ENCODE measurements around the gene ABCF1. TPM values are rescaled to one million over a fixed set of nuclear protein-coding genes. Genes with fewer than 3 reads are reported as not detected.
A peak's percentile ranks its signal among the peaks of the same experiment; 100 is the strongest.

The ABCF1 gene
- total RNA-seq, 1 donor from 2014 or later = 46.3 TPM

GRCh38 chr6:30541515-30542403 is 29.5 kb upstream of the ABCF1 start:
- Histone ChIP-seq H3K36me3 (ENCODE audit: control insufficient read depth, insufficient read depth, low read length) (peaks cover 1% of the 10 kb centered on the region), H3K27me3 (ENCODE audit: control insufficient read depth, insufficient read depth, low read length) (no peaks in the 10 kb centered on the region), H3K4me3 (ENCODE audit: low read depth, low read length) (peak overlapping the region; percentile 29)
- peak; percentile 99 for TF ChIP-seq CTCF (IDR thresholded peaks at IDR 0.05; ENCODE audit: insufficient read depth, low read length, poor library complexity, severe bottlenecking)
- no peak for DNase-seq (ENCODE audit: low read depth)

- Histone ChIP-seq H3K27me3 (ENCODE audit: control insufficient read depth, insufficient read depth, low read length) (no peaks in the 10 kb centered on the region), H3K4me3 (ENCODE audit: low read depth, low read length) (no peak overlapping the region), H3K36me3 (ENCODE audit: control insufficient read depth, insufficient read depth, low read length) (peaks cover 1% of the 10 kb centered on the region)
- DNase-seq (ENCODE audit: low read depth) = no peak
- no peak for TF ChIP-seq CTCF (IDR thresholded peaks at IDR 0.05; ENCODE audit: insufficient read depth, low read length, poor library complexity, severe bottlenecking)
Measured at GRCh38 chr6:30542404-30542725, 28.9 kb upstream of the ABCF1 start.

GRCh38 chr6:30542915-30543314 is 28.3 kb upstream of the ABCF1 start:
- no peak for TF ChIP-seq CTCF (IDR thresholded peaks at IDR 0.05; ENCODE audit: insufficient read depth, low read length, poor library complexity, severe bottlenecking)
- no peaks in the 10 kb centered on the region for H3K27me3 ChIP-seq (ENCODE audit: control insufficient read depth, insufficient read depth, low read length)
- H3K36me3 ChIP-seq (ENCODE audit: control insufficient read depth, insufficient read depth, low read length) = peaks cover 1% of the 10 kb centered on the region
- no peak overlapping the region for H3K4me3 ChIP-seq (ENCODE audit: low read depth, low read length)
- no peak for DNase-seq (ENCODE audit: low read depth)

- H3K27me3 ChIP-seq (ENCODE audit: control insufficient read depth, insufficient read depth, low read length) = no peaks in the 10 kb centered on the region
- peaks cover 3% of the 10 kb centered on the region for H3K36me3 ChIP-seq (ENCODE audit: control insufficient read depth, insufficient read depth, low read length)
- TF ChIP-seq CTCF (IDR thresholded peaks at IDR 0.05; ENCODE audit: insufficient read depth, low read length, poor library complexity, severe bottlenecking) = no peak
- H3K4me3 ChIP-seq (ENCODE audit: low read depth, low read length) = no peak overlapping the region
- no peak for DNase-seq (ENCODE audit: low read depth)
Measured at GRCh38 chr6:30543821-30544220, 27.4 kb upstream of the ABCF1 start.

- Histone ChIP-seq H3K27me3 (ENCODE audit: control insufficient read depth, insufficient read depth, low read length) (no peaks in the 10 kb centered on the region), H3K4me3 (ENCODE audit: low read depth, low read length) (no peak overlapping the region), H3K36me3 (ENCODE audit: control insufficient read depth, insufficient read depth, low read length) (peaks cover 5% of the 10 kb centered on the region)
- peak; percentile 72 for TF ChIP-seq CTCF (IDR thresholded peaks at IDR 0.05; ENCODE audit: insufficient read depth, low read length, poor library complexity, severe bottlenecking)
- DNase-seq (ENCODE audit: low read depth) = no peak
Measured at GRCh38 chr6:30544666-30545272, 26.5 kb upstream of the ABCF1 start.

Measured in kidney epithelial cell (primary cell).